Mesodermal cell (in vitro differentiated cells): ENCODE data around the gene CPLX4.

ENCODE experiments used
- H3K27ac ChIP-seq: 2 replicates; pipeline ENCODE4 v1.7.0; 2013; ENCODE audit warnings: mild to moderate bottlenecking, low read depth, low read length, moderate library complexity; ENCODE audit not compliant: severe bottlenecking
- H3K36me3 ChIP-seq: 2 replicates; pipeline ENCODE4 v1.7.1; 2013; ENCODE audit warnings: mild to moderate bottlenecking, low read length, moderate library complexity; ENCODE audit not compliant: control insufficient read depth, insufficient read depth
- H3K4me1 ChIP-seq: one replicate; pipeline ENCODE4 v1.7.1; 2013; ENCODE audit warnings: mild to moderate bottlenecking, low read length; ENCODE audit not compliant: insufficient read depth, control insufficient read depth, poor library complexity, severe bottlenecking
- H3K4me3 ChIP-seq: 2 replicates; pipeline ENCODE4 v1.7.0; 2013; ENCODE audit warnings: low read length, control low read depth, mild to moderate bottlenecking; ENCODE audit not compliant: insufficient read depth, poor library complexity, severe bottlenecking; ENCODE audit errors: extremely low read depth
- H3K9me3 ChIP-seq: 2 replicates; pipeline ENCODE4 v1.7.1; 2013; ENCODE audit warnings: mild to moderate bottlenecking, low read length, moderate library complexity; ENCODE audit not compliant: control insufficient read depth
- WGBS, 2 experiments: methylation state at CpG; one replicate each; pipeline ENCODE4 v1.1.5; 2013; ENCODE audit warnings: missing lambda C conversion rate in 2 of 2; ENCODE audit not compliant: insufficient coverage in 2 of 2; 5-methylcytosine and 5-hydroxymethylcytosine counted together

The CPLX4 gene

DNA sequence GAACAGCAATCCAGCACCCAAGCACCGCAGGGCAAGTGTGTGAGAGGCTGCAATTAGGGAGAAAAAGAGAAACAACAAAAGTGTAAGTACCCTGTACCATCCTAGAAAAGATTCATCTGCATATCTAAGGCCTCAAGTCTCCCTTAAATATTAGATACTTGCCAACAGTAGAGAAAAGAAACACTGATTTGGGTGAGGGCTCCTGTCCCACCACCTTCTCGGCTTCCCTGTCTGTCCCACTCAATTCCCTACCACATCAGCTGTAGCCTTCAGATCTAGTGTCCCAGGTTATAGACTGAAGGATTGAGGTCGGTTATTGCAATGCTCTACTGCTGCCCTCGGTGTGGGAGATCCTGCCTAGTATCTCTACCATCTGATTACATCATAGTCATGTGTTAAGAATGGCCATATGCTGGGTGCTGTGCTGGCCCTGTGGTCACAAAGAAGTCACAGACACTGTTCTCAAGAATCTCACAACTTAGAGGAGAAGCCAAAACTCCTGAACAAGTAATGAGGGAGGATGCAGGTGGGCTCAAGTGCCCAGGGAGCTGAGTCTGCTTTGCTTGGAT, 47.7 kb downstream of the CPLX4 start:
- Histone ChIP-seq H3K4me1 (peaks cover 5% of the 10 kb centered on the region), H3K9me3 (no peaks in the 10 kb centered on the region), H3K27ac (no peak overlapping the region), H3K36me3 (no peaks in the 10 kb centered on the region), H3K4me3 (no peak overlapping the region)
- WGBS, 2 experiments, result 0% methylated on average over 1 of the region's 4 CpGs

GRCh38 chr18:59269563-59270119, 48.8 kb downstream of the CPLX4 start:
- WGBS, 2 experiments, result 3 to 11% methylated on average over 10 to 14 of the region's 17 CpGs
- Histone ChIP-seq H3K27ac (no peak overlapping the region), H3K9me3 (no peaks in the 10 kb centered on the region), H3K36me3 (no peaks in the 10 kb centered on the region), H3K4me1 (peaks cover 5% of the 10 kb centered on the region), H3K4me3 (peak overlapping the region; percentile 14)

- WGBS, 2 experiments, result 1 to 2% methylated on average over 50 to 68 of the region's 90 CpGs
- H3K9me3 ChIP-seq, result no peaks in the 10 kb centered on the region
- H3K4me3 ChIP-seq, result peak overlapping the region; percentile 20
- no peaks in the 10 kb centered on the region for H3K36me3 ChIP-seq
- peaks cover 5% of the 10 kb centered on the region for H3K4me1 ChIP-seq
- no peak overlapping the region for H3K27ac ChIP-seq
Observed at GRCh38 chr18:59268721-59269562, 49.5 kb downstream of the CPLX4 start.

- 10 to 11% methylated on average over 22 to 25 of the region's 28 CpGs for WGBS, 2 experiments
- no peaks in the 10 kb centered on the region for H3K36me3 ChIP-seq
- no peak overlapping the region for H3K27ac ChIP-seq
- no peaks in the 10 kb centered on the region for H3K9me3 ChIP-seq
- peaks cover 5% of the 10 kb centered on the region for H3K4me1 ChIP-seq
- H3K4me3 ChIP-seq, result no peak overlapping the region
Observed at GRCh38 chr18:59268127-59268720, 50.2 kb downstream of the CPLX4 start.

DNA sequence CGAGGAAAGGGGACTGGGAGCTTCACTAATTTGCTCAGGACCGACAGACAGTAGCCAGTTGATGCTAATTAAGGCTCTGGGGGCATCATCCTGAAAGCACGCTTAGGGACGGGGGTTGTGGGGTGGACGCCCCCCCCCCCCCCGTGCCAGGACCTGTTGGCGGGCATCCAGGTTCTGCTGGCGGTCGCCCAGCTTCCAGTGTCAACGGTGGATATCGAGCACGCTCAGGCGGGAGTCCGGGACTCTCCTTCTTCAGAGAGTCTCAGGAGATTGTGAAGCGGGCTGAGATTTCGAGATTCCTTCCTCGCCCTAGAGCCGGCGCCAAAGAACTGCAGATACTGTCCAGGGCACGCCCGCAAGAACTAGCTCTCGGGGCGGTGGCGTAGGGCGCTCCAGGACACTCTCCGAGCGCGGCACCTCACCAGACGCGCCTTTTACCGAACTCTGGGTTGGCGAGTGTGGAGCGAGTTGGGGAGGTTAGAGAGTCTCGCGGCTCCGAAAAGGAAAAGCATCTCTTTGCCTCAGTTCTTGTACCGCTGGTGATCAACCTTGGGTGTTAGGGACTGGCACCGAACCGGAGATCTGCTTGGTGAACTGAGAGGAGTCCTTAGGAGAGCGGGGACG, 50.8 kb downstream of the CPLX4 start:
- Histone ChIP-seq H3K9me3 (no peaks in the 10 kb centered on the region), H3K4me1 (peaks cover 5% of the 10 kb centered on the region), H3K36me3 (no peaks in the 10 kb centered on the region), H3K27ac (no peak overlapping the region), H3K4me3 (no peak overlapping the region)
- WGBS, 2 experiments, result 2 to 3% methylated on average over 31 to 39 of the region's 41 CpGs

DNA sequence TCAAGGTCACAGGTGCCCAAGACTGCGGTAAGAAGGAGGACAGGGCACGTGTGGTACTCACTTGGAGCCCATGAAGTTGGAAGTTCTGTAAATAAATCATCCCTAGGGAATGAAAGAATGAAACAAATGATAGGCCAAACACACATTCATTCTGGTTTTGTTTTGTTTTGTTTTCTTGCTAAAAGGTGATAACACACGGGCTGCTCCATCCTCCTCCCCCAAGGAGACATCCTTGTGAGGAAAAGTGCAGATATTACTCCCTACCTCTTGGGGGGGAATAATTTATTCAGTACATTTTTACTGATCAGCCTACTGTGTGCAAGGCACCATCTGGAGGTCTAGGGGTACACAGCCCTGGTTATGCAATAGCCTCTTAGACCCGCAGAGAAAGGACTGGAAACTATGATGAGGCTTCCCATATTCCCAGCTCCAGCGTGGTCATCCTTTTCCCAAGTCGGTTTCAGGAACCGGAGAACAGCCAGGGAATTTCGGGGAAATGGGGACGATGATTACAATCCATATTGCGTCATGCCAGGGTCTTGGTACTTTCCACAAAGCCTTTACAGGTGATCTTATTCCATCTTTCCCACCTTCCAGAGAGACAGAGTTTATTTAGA, 51.5 kb downstream of the CPLX4 start:
- H3K27ac ChIP-seq, result no peak overlapping the region
- H3K36me3 ChIP-seq, result no peaks in the 10 kb centered on the region
- H3K4me1 ChIP-seq, result peaks cover 5% of the 10 kb centered on the region
- 11 to 21% methylated on average over 7 to 8 of the region's 10 CpGs for WGBS, 2 experiments
- H3K9me3 ChIP-seq, result no peaks in the 10 kb centered on the region
- H3K4me3 ChIP-seq, result no peak overlapping the region

- Histone ChIP-seq H3K4me1 (peaks cover 5% of the 10 kb centered on the region), H3K9me3 (no peaks in the 10 kb centered on the region), H3K27ac (no peak overlapping the region), H3K4me3 (no peak overlapping the region), H3K36me3 (no peaks in the 10 kb centered on the region)
- no CpG with 5 or more reads among the region's 1 CpG for WGBS, 2 experiments
Observed at GRCh38 chr18:59266459-59266858, 52.0 kb downstream of the CPLX4 start.

DNA sequence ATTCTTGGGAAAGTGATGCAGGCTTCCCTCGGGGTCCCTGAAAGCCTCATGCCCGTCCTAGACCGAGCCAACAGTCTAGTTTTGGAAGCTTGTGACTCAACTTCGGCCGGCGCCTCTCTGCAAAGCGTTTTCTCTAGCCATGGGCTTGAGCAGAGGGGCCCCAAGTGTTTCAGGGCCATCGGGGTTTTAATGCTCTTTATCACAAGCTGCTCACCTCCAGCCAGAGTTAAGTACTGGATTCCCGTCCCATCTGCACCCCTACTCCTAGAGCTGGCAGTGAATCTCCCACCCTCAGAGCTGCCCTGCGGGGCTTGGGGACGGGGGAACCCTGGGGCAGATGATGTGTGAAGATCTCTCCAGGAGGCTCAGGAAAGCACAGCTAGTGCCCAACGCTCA, 52.5 kb downstream of the CPLX4 start:
- no peaks in the 10 kb centered on the region for H3K9me3 ChIP-seq
- WGBS, 2 experiments, result 24 to 29% methylated on average over 10 of the region's 12 CpGs

DNA sequence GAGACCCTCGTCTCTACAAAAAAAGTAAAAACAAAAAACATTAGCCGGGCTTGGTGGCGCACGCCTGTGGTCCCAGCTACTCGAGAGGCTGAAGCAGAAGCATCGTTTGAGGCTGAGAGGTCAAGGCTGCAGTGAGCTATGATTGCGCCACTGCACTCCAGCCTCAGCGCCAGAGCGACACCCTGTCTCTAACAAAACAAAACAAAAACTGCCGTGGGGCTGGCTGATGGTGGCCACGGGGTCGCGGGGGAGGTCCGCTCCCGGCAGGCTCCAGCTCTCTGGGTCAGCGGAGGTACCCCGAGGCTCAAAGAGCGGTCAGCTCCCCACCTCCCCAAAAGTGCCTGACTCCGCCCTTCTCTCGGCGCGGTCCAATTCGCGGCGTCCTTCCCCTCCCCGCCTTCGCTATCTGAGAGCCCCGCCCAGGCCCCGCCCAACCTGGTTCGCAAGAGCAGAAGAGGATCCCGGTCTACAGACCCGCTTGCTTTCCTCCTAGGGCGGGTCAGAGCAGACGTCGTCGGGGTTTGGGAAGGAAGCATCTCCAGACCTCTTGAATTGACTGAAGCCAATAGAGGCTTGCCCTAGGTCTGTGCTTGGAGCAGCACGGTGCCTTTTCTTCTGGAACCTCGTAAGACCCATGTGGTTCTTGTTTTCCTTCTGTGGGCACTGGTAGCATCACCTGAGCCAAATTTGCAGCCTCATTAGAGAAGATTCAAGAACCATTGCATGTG, 53.0 kb downstream of the CPLX4 start:
- H3K4me1 ChIP-seq, result peaks cover 5% of the 10 kb centered on the region
- H3K9me3 ChIP-seq, result no peaks in the 10 kb centered on the region
- WGBS, 2 experiments, result 4 to 5% methylated on average over 20 to 27 of the region's 38 CpGs

More for the DNA sequence above, 52.5 kb downstream of the CPLX4 start:
- H3K4me1 ChIP-seq, result peaks cover 5% of the 10 kb centered on the region
- H3K36me3 ChIP-seq, result no peaks in the 10 kb centered on the region
- H3K4me3 ChIP-seq, result no peak overlapping the region
- no peak overlapping the region for H3K27ac ChIP-seq

More for the DNA sequence above, 53.0 kb downstream of the CPLX4 start:
- Histone ChIP-seq H3K27ac (no peak overlapping the region), H3K36me3 (no peaks in the 10 kb centered on the region), H3K4me3 (peak overlapping the region; percentile 11)
